Superior temporal gyrus (tissue), 1 donor: ENCODE data around the gene TTC34.
"Not testable (repeated sequence)": the region's sequence is repeated elsewhere in the genome, so short reads cannot be mapped to it uniquely, and the experiment has no call there.

Experiments used
- DNase-seq: peaks from one replicate; pipeline ENCODE4 v3.0.0-alpha.2; 2016; ENCODE audit errors: extremely low spot score

Gene TTC34

DNA sequence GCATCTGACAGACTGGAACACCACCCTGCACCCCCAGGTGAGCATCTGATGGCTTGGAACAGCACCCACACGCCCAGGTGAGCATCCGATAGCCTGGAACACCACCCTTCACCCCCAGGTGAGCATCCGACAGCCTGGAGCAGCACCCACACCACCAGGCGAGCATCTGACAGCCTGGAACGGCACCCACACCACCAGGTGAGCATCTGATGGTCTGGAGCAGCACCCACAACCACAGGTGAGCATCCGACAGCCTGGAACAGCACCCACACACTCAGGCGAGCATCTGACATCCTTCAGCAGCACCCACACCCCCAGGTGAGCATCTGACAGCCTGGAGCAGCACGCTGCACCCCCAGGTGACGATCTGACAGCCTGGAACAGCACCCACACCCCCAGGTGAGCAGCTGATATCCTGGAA lies 118.2 kb downstream of the TTC34 start:
- DNase-seq: peak; percentile 0

DNA sequence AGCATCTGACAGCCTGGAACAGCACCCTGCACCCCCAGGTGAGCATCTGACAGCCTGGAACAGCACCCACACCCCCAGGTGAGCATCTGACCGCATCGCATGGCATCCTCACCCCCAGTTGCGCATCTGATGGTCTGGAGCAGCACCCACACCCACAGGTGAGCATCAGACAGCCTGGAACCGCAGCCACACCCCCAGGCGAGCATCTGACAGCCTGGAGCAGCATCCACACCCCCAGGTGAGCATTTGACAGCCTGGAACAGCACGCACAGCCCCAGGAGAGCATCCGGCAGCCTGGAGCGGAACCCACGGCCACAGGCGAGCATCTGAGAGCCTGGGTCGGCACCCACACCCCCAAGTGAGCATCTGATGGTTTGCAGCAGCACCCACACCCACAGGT lies 118.6 kb downstream of the TTC34 start:
- DNase-seq: not testable (repeated sequence)

DNA sequence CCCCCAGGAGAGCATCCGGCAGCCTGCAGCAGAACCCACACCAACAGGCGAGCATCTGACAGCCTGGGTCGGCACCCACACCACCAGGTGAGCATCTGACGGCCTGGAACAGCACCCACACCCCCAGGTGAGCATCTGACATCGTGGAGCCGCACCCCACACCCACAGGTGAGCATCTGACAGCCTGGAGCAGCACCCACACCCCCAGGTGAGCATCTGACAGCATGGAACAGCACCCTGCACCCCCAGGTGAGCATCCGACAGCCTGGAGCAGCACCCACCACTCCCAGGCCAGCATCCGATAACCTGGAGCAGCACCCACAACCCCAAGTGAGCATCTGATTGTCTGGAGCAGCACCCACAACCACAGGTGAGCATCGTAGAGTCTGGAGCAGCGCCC lies 124.8 kb downstream of the TTC34 start:
- not testable (repeated sequence) for DNase-seq

DNA sequence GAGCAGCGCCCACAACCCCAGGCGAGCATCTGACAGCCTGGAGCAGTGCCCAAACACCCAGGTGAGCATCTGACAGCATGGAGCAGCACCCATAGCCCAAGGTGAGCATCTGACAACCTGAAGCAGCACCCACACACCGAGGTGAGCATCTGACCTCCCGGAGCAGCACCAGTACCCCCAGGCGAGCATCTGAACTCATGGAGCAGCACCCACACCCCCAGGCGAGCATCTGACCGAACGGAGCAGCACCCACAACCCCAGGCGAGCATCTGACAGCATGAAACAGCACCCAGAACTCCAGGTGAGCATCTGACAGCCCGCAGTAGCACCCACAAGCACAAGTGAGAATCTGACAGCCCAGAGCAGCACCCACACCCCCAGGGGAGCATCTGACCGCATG lies 129.8 kb downstream of the TTC34 start:
- not testable (repeated sequence) for DNase-seq

DNA sequence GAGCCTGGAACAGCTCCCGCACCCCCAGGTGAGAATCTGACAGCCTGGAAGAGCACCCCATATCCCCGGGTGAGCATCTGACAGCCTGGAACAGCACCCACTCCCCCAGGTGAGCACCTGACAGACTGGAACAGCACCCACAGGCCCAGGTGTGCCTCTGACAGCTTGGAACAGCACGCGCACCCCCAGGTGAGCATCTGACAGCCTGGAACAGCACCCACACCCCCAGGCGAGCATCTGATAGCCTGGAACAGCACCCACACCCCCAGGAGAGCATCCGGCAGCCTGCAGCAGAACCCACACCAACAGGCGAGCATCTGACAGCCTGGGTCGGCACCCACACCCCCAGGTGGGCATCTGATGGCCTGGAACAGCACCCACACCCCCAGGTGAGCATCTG lies 141.7 kb downstream of the TTC34 start:
- DNase-seq: not testable (repeated sequence)

DNA sequence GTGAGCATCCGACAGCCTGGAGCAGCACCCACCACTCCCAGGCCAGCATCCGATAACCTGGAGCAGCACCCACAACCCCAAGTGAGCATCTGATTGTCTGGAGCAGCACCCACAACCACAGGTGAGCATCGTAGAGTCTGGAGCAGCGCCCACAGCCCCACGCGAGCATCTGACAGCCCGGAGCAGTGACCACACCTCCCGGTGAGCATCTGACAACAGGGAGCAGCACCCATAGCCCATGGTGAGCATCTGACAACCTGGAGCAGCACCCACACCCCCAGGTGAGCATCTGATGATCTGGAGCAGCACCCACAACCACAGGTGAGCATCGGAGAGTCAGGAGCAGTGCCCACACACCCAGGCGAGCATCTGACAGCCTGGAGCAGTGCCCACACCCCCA lies 143.6 kb downstream of the TTC34 start:
- not testable (repeated sequence) for DNase-seq

DNA sequence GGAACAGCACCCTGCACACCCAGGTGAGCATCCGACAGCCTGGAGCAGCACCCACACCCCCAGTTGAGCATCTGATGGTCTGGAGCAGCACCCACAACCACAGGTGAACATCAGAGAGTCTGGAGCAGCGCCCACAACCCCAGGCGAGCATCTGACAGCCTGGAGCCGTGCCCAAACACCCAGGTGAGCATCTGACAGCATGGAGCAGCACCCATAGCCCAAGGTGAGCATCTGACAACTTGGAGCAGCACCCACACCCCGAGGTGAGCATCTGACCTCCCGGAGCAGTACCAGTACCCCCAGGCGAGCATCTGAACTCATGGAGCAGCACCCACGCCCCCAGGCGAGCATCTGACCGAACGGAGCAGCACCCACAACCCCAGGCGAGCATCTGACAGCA lies 144.4 kb downstream of the TTC34 start:
- not testable (repeated sequence) for DNase-seq

DNA sequence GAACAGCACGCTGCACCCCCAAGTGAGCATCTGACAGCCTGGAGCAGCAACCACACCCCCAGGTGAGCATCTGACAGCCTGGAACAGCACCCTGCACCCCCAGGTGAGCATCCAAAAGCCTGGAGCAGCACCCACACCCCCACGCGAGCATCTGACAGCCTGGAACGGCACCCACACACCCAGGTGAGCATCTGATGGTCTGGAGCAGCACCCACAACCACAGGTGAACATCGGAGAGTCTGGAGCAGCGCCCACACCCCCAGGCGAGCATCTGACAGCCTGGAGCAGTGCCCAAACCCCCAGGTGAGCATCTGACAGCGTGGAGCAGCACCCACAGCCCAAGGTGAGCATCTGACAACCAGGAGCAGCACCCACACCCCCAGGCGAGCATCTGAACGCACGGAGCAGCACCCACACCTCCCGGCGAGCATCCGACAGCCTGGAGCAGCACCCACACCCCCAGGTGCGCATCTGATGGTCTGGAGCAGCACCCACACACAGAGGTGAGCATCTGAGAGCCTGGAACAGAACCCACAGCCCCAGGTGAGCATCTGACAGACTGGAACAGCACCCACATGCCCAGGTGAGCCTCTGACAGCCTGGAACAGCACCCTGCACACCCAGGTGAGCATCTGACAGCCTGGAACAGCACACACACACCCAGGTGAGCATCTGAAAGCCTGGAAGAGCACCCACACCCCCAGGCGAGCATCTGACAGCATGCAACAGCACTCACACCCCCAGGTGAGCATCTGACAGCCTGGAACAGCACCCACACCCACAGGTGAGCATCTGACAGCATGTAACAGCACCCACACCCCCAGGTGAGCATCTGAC lies 145.7 kb downstream of the TTC34 start:
- DNase-seq: not testable (repeated sequence)

DNA sequence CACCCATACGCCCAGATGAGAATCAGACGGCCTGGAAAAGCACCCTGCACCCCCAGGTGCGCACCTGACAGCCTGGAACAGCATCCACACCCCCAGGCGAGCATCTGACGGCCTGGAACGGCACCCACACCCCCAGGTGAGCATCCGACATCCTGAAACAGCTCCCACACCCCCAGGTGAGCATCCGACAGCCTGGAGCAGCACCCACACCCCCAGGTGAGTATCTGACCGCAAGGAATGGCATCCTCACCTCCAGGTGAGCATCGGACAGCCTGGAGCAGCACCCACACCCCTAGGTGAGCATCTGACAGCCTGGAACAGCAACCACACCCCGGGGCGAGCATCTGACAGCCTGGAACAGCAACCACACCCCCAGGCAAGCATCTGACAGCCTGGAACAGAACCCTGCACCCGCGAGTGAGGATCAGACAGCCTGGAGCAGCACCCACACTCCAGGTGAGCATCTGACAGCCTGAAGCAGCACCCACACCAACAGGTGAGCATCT lies 147.0 kb downstream of the TTC34 start:
- DNase-seq: not testable (repeated sequence)

DNA sequence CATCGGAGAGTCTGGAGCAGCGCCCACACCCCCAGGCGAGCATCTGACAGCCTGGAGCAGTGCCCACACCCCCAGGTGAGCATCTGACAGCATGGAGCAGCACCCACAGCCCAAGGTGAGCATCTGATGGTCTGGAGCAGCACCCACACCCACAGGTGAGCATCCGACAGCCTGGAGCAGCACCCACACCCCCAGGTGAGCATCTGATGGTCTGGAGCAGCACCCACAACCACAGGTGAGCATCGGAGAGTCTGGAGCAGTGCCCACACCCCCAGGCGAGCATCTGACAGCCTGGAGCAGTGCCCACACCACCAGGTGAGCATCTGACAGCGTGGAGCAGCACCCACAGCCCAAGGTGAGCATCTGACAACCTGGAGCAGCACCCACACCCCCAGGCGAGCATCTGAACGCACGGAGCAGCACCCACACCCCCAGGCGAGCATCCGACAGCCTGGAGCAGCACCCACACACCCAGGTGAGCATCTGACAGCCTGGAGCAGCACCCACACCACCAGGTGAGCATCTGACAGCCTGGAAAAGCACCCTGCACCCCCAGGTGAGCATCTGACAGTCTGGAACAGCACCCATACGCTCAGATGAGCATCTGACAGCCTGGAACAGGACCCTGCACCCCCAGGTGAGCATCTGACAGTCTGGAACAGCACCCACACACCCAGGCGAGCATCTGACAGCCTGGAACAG lies 147.6 kb downstream of the TTC34 start:
- DNase-seq: not testable (repeated sequence)

DNA sequence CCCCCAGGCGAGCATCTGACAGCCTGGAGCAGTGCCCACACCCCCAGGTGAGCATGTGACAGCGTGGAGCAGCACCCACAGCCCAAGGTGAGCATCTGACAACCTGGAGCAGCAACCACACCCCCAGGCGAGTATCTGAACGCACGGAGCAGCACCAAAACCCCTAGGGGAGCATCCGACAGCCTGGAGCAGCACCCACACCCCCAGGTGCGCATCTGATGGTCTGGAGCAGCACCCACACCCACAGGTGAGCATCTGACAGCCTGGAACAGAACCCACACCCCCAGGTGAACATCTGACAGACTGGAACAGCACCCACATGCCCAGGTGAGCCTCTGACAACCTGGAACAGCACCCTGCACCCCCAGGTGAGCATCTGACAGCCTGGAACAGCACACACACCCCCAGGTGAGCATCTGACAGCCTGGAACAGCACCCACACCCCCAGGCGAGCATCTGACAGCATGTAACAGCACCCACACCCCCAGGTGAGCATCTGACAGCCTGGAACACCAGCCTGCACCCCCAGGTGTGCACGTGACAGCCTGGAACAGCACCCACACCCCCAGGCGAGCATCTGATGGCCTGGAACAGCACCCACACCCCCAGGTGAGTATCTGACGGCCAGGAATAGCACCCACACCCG lies 148.4 kb downstream of the TTC34 start:
- not testable (repeated sequence) for DNase-seq

DNA sequence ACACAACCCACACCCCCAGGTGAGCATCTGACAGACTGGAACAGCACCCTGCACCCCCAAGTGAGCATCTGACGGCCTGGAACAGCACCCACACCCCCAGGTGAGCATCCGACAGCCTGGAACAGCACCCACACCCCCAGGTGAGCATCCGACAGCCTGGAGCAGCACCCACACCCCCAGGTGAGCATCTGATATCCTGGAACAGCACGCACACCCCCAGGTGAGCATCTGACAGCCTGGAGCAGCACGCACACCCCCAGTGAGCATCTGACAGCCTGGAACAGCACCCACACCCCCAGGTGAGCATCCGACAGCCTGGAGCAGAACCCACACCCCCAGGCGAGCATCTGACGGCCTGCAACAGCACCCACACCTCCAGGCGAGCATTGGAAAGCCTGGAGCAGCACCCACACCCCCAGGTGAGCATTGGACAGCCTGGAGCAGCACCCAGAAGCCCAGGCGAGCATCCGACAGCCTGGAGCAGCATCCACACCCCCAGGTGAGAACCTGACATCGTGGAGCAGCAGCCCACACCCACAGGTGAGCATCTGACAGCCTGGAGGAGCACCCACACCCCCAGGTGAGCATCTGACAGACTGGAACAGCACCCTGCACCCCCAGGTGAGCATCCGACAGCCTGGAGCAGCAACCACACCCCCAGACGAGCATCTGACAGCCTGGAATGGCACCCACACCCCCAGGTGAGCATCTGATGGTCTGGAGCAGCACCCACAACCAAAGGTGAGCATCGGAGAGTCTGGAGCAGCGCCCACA lies 149.2 kb downstream of the TTC34 start:
- not testable (repeated sequence) for DNase-seq

DNA sequence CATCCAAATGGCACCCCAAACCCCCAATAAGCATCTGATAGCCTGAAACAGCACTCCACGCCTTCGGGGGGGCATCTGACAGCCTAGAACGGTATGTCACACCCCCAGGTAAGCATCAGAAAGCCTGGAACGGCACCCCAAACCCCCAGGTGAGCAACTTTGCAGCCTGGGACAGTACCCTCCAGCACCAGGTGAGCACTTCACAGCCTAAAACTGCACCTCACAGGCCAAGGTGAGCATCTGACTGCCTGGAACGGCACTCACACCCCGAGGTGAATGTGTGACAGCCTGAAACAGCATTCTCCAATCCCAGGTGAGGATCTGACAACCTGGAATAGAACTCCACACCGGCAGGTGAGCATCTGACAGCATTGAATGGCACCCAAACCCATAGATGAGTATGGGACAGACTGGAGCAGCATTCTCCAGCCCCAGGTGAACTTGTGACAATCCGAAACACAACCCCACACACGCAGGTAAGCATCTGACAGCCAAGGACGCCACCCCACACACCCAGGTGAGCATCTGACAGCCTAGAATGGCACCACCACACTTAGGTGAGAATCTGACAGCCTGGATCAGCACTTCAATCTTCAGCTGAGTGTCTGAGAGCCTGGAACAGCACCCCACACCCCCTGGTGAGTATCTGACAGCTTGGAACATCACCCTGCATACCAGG lies 150.4 kb downstream of the TTC34 start:
- no peak for DNase-seq

DNA sequence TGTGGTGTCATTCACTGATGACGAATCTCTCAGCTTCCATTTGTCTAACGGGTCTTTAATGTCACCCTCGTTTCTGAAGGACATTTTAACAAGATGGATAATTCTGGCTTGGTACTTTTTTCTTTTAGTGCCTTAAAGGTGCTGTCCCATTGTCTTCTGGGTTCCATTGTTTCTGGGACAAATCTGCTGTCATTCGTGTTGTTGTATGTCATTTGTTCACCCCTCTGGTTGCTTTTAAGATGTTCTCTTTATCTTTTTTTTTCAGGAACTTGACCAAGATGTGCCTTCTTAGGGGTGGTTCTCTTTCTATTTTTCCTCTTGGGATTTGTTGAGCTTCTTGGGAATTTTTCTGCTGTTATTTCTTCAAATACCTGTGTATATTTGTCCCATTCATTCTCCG lies 154.7 kb downstream of the TTC34 start:
- DNase-seq: no peak

DNA sequence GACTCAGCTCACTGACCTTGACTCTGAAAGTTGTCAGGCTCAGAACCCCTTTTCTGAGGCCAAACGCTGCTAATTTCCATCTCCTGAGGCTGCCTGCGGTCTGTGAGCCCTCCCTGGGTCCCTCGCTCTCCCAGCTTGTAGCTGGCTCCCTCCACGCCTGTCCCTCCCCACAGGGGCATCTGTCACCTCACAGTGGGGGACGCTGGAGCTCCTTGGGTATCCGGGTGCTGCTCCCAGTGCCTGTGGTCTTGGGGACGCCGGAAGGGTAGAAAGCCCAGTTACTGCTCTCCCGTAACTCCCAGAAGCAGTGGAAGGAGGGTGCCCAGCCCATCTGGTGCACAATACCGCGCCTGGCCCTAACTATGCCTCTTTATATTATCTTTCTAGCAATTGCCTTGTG lies 155.7 kb downstream of the TTC34 start:
- no peak for DNase-seq

DNA sequence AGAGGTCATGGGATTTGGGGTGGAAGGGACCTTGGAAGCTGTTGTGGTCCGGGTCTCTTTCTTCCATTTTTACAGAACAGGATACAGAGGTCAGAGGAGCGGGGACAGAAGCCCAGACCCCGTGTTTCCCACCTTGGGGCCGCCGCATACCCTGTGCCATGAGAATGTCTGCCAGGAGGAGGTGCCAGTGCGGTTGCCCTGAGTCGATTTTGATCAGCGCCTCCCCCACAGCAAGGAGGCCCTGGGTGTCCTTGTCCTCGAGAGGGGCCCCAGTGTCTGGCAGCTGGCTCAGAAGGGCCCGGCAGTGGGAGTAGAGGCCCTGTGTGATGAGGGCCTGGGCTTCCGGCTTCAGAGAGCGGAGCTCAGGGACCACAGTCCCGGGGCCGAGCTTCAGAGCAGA lies 156.3 kb downstream of the TTC34 start:
- no peak for DNase-seq

DNA sequence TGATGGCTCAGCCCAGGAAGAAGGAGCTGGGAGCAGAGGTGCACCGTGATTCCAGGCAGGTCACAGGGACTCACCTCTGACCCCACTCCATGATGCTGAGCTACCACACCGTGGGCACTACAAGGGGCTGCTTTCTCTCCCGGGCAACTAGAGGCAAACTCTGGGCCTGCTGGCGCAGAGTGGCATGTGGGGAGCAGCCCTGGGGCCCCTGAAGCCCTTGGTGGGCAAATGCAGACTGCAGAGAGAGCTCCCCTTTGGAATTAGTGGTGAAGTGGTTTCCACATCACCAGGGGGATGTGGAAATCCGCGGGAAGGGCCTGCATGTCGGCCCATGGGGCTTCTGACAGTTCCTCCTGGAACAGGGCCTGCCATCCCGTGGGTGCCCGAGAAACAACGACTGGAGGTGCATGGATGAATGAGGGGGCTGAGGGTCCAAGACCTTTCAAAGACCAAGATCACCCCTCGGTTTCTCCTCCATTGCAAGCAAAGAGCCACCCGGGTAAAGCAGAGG lies 156.8 kb downstream of the TTC34 start:
- DNase-seq: no peak

DNA sequence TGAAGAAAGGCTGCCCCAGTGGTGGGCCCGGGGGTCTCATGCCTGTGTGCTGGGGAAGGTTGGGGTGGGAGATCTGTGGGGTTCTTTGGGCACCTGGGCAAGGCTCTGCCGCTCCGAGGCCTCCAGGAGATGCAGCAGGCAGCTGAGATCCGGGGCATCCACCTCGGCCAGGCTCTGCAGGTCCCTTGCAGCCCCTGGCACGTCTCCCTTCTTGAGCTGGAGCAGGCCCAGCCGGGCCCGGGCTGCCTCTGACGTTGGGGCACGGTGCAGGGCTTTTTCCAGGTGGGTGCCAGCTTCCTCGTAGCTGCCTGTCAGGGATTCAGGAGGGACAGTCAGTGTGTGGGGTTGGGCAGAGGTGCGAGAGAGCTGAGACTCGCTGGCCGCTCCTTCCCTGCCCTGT lies 157.3 kb downstream of the TTC34 start:
- DNase-seq: no peak

DNA sequence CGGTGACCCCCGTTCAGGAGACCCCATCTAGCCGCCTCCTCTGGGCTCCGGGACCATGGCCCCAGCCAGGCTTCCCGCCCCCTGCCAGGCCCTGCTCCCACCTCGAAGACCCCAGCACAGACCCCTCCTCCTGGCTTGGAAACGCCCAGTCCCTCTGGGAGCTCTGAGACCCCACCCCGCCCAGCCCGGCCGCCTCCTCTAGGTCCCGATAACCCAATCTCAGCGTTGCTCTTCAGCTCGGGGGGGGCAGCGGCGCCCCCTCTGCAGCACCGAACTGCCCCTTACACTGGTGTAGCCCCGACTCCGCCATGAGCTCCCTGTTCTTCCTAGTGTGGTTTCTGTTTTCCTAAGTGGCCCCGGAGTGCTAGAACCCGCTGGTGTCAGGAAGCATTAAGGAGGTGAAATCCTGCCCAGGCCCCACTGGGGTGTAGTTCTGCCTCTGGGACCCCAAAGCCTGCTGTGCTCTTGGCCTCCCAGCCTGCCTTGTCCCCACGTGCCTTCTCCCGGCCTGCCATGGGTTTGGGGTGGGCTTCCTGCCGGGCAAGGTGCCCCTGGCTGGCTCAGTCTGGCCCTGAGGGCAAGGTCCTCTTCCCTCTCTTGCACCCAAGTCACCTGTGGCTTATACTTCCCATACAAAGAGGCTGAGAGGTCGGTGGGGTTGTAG lies 157.9 kb downstream of the TTC34 start:
- no peak for DNase-seq
